HCT116 (cell line): ENCODE data around the gene PRDX3. TPM values are rescaled to one million over a fixed set of nuclear protein-coding genes. Genes with fewer than 3 reads are reported as not detected.

ENCODE experiments used
- ATAC-seq: fragments of 200-7000 bp; cut with Tn5 transposase; 2 replicates; pipeline ENCODE4 v1.9.1; 2020; ENCODE audit warnings: mild to moderate bottlenecking, moderate library complexity
- BruUV-seq: library from RNA; stranded (reverse); fragments of 400-500 nt; replicated peaks from 2 replicates; lab custom pipeline; 2021; lab: Mats Ljungman, UMichigan
- CTCF ChIA-PET: fragments of 300-600 bp; sonication (Branson Sonifier 250); formaldehyde crosslinking; loops from one replicate; lab custom pipeline; 2021; ENCODE audit warnings: antibody characterized with exemption; lab: Charles Lee
- POLR2A ChIA-PET: fragments of 300-600, 350-600 bp; sonication (Branson Sonifier 250); formaldehyde crosslinking; loops from one replicate; lab custom pipeline; 2021; ENCODE audit warnings: antibody characterized with exemption; lab: Charles Lee
- RAD21 ChIA-PET, 2 experiments: fragments of 300-600 bp; sonication (Branson Sonifier 250); formaldehyde crosslinking; loops; one replicate each; lab custom pipeline; 2023; ENCODE audit warnings: low total read pairs in 2 of 2; ENCODE audit not compliant: uncharacterized antibody in 2 of 2, unreplicated experiment in 2 of 2, low non-redundant PET in 1 of 2; lab: Charles Lee
- DNase-seq: peaks from one replicate; pipeline ENCODE4 v3.0.0-alpha.2; 2010; ENCODE audit warnings: low read depth, low spot score
- H2AFZ ChIP-seq: fragments of 200-600 bp; shearing (Covaris generic), sonication (generic); 2 replicates; pipeline ENCODE4 v1.6.1; 2017; ENCODE audit warnings: low read depth, mixed run types, mixed read lengths, antibody characterized with exemption, low read length; ENCODE audit not compliant: poor library complexity, severe bottlenecking
- H3K27ac ChIP-seq: 2 replicates; pipeline ENCODE4 v1.5.1; 2012; ENCODE audit warnings: low read depth, low read length
- H3K27me3 ChIP-seq: fragments of 200-600 bp; sonication (generic); 2 replicates; pipeline ENCODE4 v1.6.1; 2016; ENCODE audit warnings: mixed run types, low read length, mixed read lengths; ENCODE audit not compliant: insufficient read depth
- H3K36me3 ChIP-seq, 2 experiments: fragments of 200-500 bp in 1 of 2; fragments of 200-600 bp in 1 of 2; sonication (Bioruptor generic) in 1 of 2; sonication (generic) in 1 of 2; 2 replicates each; pipeline versions ENCODE4 v1.5.1 to v1.6.1; 2014 to 2016; ENCODE audit warnings: low read length in 2 of 2, inconsistent platforms in 1 of 2, mixed read lengths in 1 of 2, mixed run types in 1 of 2; ENCODE audit not compliant: insufficient read depth in 2 of 2, control insufficient read depth in 1 of 2
- H3K4me1 ChIP-seq, 2 experiments: fragments of 200-600 bp in 1 of 2; sonication (generic) in 1 of 2; 2 replicates each; pipeline versions ENCODE4 v1.5.1 to v1.6.1; 2012 to 2017; ENCODE audit warnings: low read length in 2 of 2, inconsistent platforms in 1 of 2, mild to moderate bottlenecking in 1 of 2, mixed read lengths in 1 of 2, mixed run types in 1 of 2, moderate library complexity in 1 of 2; ENCODE audit not compliant: insufficient read depth in 2 of 2, control insufficient read depth in 1 of 2
- H3K4me2 ChIP-seq: fragments of 200-600 bp; sonication (generic); 2 replicates; pipeline ENCODE4 v1.6.1; 2017; ENCODE audit warnings: mixed run types, low read length, mixed read lengths
- H3K4me3 ChIP-seq, 2 experiments: fragments of 200-600 bp in 1 of 2; sonication (generic) in 1 of 2; replicated peaks in 1 of 2; 2 replicates each; pipeline ENCODE4 v1.5.1; 2011 to 2016; ENCODE audit warnings: low read length in 2 of 2, control low read depth in 1 of 2, low read depth in 1 of 2, mild to moderate bottlenecking in 1 of 2, mixed read lengths in 1 of 2, mixed run types in 1 of 2
- H3K79me2 ChIP-seq: fragments of 200-600 bp; sonication (generic); 2 replicates; pipeline ENCODE4 v1.6.1; 2017; ENCODE audit warnings: mild to moderate bottlenecking, mixed run types, low read length, moderate library complexity, mixed read lengths; ENCODE audit not compliant: insufficient read depth
- H3K9ac ChIP-seq: fragments of 200-600 bp; sonication (generic); 2 replicates; pipeline ENCODE4 v1.6.1; 2016; ENCODE audit warnings: low read length, mixed read lengths
- H3K9me2 ChIP-seq: fragments of 200-600 bp; sonication (generic), shearing (Covaris generic); 2 replicates; pipeline ENCODE4 v1.6.1; 2017; ENCODE audit warnings: mixed run types, mild to moderate bottlenecking, moderate library complexity; ENCODE audit not compliant: insufficient read depth
- H3K9me3 ChIP-seq, 2 experiments: fragments of 200-500 bp in 1 of 2; fragments of 200-600 bp in 1 of 2; sonication (Bioruptor generic) in 1 of 2; sonication (generic) in 1 of 2; 2 replicates each; pipeline ENCODE4 v1.6.1; 2014 to 2017; ENCODE audit warnings: low read length in 2 of 2, mixed read lengths in 2 of 2, inconsistent platforms in 1 of 2, low read depth in 1 of 2, mild to moderate bottlenecking in 1 of 2, mixed run types in 1 of 2, moderate library complexity in 1 of 2; ENCODE audit not compliant: control insufficient read depth in 1 of 2, insufficient read depth in 1 of 2
- H4K20me1 ChIP-seq: fragments of 200-600 bp; sonication (generic), shearing (Covaris generic); 2 replicates; pipeline ENCODE4 v1.6.1; 2017; ENCODE audit warnings: mixed run types, mild to moderate bottlenecking, moderate library complexity; ENCODE audit not compliant: insufficient read depth
- ATF3 ChIP-seq: IDR thresholded peaks from 2 replicates; pipeline ENCODE4 v1.6.1; 2012
- CBX3 ChIP-seq: IDR thresholded peaks from 2 replicates; pipeline ENCODE4 v1.6.1; 2012; ENCODE audit warnings: low read depth
- CEBPB ChIP-seq: IDR thresholded peaks from 2 replicates; pipeline ENCODE4 v1.6.1; 2012; ENCODE audit warnings: low read depth
- ELF1 ChIP-seq: IDR thresholded peaks from 2 replicates; pipeline ENCODE4 v1.6.1; 2012; ENCODE audit warnings: low read depth, borderline replicate concordance
- EZH2phosphoT487 ChIP-seq: fragments of 200-600 bp; IDR thresholded peaks from 2 replicates; pipeline ENCODE4 v1.6.1; 2018; ENCODE audit warnings: antibody characterized with exemption, borderline replicate concordance
- MAX ChIP-seq: IDR thresholded peaks from 2 replicates; pipeline ENCODE4 v1.6.1; 2012
- POLR2A ChIP-seq: IDR thresholded peaks from 2 replicates; pipeline ENCODE4 v1.7.0; 2011; ENCODE audit warnings: borderline replicate concordance; ENCODE audit not compliant: insufficient read depth, insufficient read length; ENCODE audit errors: extremely low read depth
- POLR2AphosphoS5 ChIP-seq: IDR thresholded peaks from 2 replicates; pipeline ENCODE4 v1.6.1; 2011; ENCODE audit warnings: mild to moderate bottlenecking, low read depth, low read length, moderate library complexity
- RAD21 ChIP-seq: IDR thresholded peaks from 2 replicates; pipeline ENCODE4 v1.6.1; 2012; ENCODE audit warnings: low read depth, mild to moderate bottlenecking
- SIN3A ChIP-seq: IDR thresholded peaks from 2 replicates; pipeline ENCODE4 v1.6.1; 2012; ENCODE audit warnings: low read depth
- YY1 ChIP-seq: IDR thresholded peaks from 2 replicates; pipeline ENCODE4 v1.6.1; 2011; ENCODE audit warnings: low read length, low read depth, moderate library complexity, mild to moderate bottlenecking; ENCODE audit not compliant: insufficient replicate concordance; ENCODE audit errors: extremely low read depth
- ZBTB33 ChIP-seq: IDR thresholded peaks from 2 replicates; pipeline ENCODE4 v1.6.1; 2011; ENCODE audit warnings: mild to moderate bottlenecking, low read length, moderate library complexity; ENCODE audit not compliant: insufficient replicate concordance; ENCODE audit errors: extremely low read depth
- ZFX ChIP-seq: fragments of 450-650 bp; IDR thresholded peaks from 2 replicates; pipeline ENCODE4 v1.6.1; 2017
- ZNF274 ChIP-seq: fragments of 200-500 bp; sonication (Bioruptor generic); IDR thresholded peaks from 2 replicates; pipeline ENCODE4 v1.6.1; 2014; ENCODE audit warnings: mild to moderate bottlenecking, low read depth, low read length, inconsistent platforms
- intact Hi-C: fragments of 100-400 bp; cut with micrococcal nuclease; formaldehyde crosslinking; loops from 2 replicates; pipeline ENCODE4 v1.10.0; 2022
- total RNA-seq: library from RNA; stranded (reverse); gene quantifications from one replicate; pipeline ENCODE4 v1.2.1, GENCODE V29; 2021; ENCODE audit not compliant: unreplicated experiment

PRDX3 gene
- total RNA-seq, 1 experiment from 2014 or later = 281 TPM

GRCh38 chr10:119215371-119215770 lies 36.8 kb upstream of the PRDX3 start:
- no peaks in the 10 kb centered on the region for H3K27me3 ChIP-seq
- H3K4me3 ChIP-seq = no peak overlapping the region
- no peaks in the 10 kb centered on the region for H3K9me2 ChIP-seq
- no peak for DNase-seq
- H2AFZ ChIP-seq = no peak overlapping the region
- no peaks in the 10 kb centered on the region for H4K20me1 ChIP-seq
- ChIA-PET RAD21 (no interaction called here), POLR2A (no interaction called here), CTCF (interaction anchor here (0.7 to 1.9 kb wide), 2 partner anchors 8 to 499 kb away, joined by 4 to 9 read pairs; partner anchors contain the start of gene GRK5)
- intact Hi-C loops = no loop called here
- H3K27ac ChIP-seq = no peak overlapping the region
- no peaks in the 10 kb centered on the region for H3K79me2 ChIP-seq
- TF ChIP-seq EZH2phosphoT487 (no peak), RAD21 (no peak), ZNF274 (no peak), MAX (no peak)
- no peak overlapping the region for H3K9ac ChIP-seq
- BruUV-seq = no TSS peak
- no peaks in the 10 kb centered on the region for H3K36me3 ChIP-seq
- no peak for ATAC-seq
- no peaks in the 10 kb centered on the region for H3K4me1 ChIP-seq
- no peaks in the 10 kb centered on the region for H3K9me3 ChIP-seq
- no peak overlapping the region for H3K4me2 ChIP-seq

- H3K9me2 ChIP-seq = no peaks in the 10 kb centered on the region
- H3K9me3 ChIP-seq = no peaks in the 10 kb centered on the region
- H3K4me3 ChIP-seq = no peak overlapping the region
- no peak for ATAC-seq
- H3K9ac ChIP-seq = no peak overlapping the region
- BruUV-seq = no TSS peak
- POLR2A ChIA-PET = interaction anchor here (0.7 kb wide), 1 partner anchor 378 kb away, joined by 3 read pairs; no protein-coding TSS in a partner anchor
- no peaks in the 10 kb centered on the region for H3K79me2 ChIP-seq
- no peaks in the 10 kb centered on the region for H3K27me3 ChIP-seq
- TF ChIP-seq SIN3A = no peak
- no peak for TF ChIP-seq CBX3
- no peak for TF ChIP-seq ATF3
- TF ChIP-seq POLR2A = no peak
- no peak for TF ChIP-seq ZFX
- TF ChIP-seq ZBTB33 = no peak
- TF ChIP-seq MAX = no peak
- no peak for TF ChIP-seq EZH2phosphoT487
- TF ChIP-seq ELF1 = no peak
- TF ChIP-seq YY1 = no peak
- TF ChIP-seq POLR2AphosphoS5 = no peak
- TF ChIP-seq ZNF274 = no peak
- no peak for TF ChIP-seq CEBPB
- no peak for TF ChIP-seq RAD21
- H3K4me2 ChIP-seq = no peak overlapping the region
- H3K4me1 ChIP-seq = peaks cover 14 to 21% of the 10 kb centered on the region in 2 experiments; a peak in 3 of 4 replicates
- CTCF ChIA-PET = interaction anchor here (2.1 kb wide), 1 partner anchor 13 kb away, joined by 7 read pairs; no protein-coding TSS in a partner anchor
- H2AFZ ChIP-seq = no peak overlapping the region
- intact Hi-C loops = no loop called here
- no peaks in the 10 kb centered on the region for H3K36me3 ChIP-seq
- DNase-seq = no peak
- RAD21 ChIA-PET = no interaction called here
- no peak overlapping the region for H3K27ac ChIP-seq
- H4K20me1 ChIP-seq = no peaks in the 10 kb centered on the region
These were observed 33.2 kb upstream of the PRDX3 start for GRCh38 chr10:119211625-119212441.
